ENCODE data around the gene MPRIP. TPM values are rescaled to one million over a fixed set of nuclear protein-coding genes. Genes with fewer than 3 reads are reported as not detected.
"Not testable (repeated sequence)": the region's sequence is repeated elsewhere in the genome, so short reads cannot be mapped to it uniquely, and the experiment has no call there.

MPRIP gene
- total RNA-seq, result 10 to 100 TPM; 39.0 to 97.6 (median 76.7) TPM
- long read RNA-seq, partial matches to known transcripts, result 2 of 2 reads
- long read RNA-seq, other reads (novel, unspliced or antisense), result 0 of 2 reads

GRCh38 chr17:17042384-17042736 is at the start of gene MPRIP:
Gene MPRIP, plus strand, starts transcription at chr17:17042457. Its CDS starts 392 bp downstream, at chr17:17042849.
- no peak for ATAC-seq
- Histone ChIP-seq H3K36me3 (no peaks in the 10 kb centered on the region), H3K4me1 (peaks cover 0 to 51% (median 15%) of the 10 kb centered on the region in 4 donors), H3K4me3 (peak within 1 kb of the TSS; percentile 66 to 67 (median 66)), H3K9me3 (no peaks in the 10 kb centered on the region), H3K27me3 (no peaks in the 10 kb centered on the region), H3K27ac (peak within 1 kb of the TSS; percentile 13 to 82 (median 74))
- TF ChIP-seq CTCF (IDR thresholded peaks at IDR 0.05) (no peak), POLR2A (IDR thresholded peaks at IDR 0.05) (no peak)
- no peak for DNase-seq
- WGBS (ENCODE audit: insufficient coverage, low coverage, low lambda C conversion rate, missing lambda C conversion rate), result under 1% methylated on average over 19 of the region's 67 CpGs
- intact Hi-C loops (cut with DNase I), result no loop called here

- Histone ChIP-seq H3K4me1 (no peaks in the 10 kb centered on the region), H3K27ac (no peak overlapping the region), H3K9me3 (no peaks in the 10 kb centered on the region), H3K36me3 (no peaks in the 10 kb centered on the region), H3K4me3 (no peak overlapping the region), H3K27me3 (no peaks in the 10 kb centered on the region)
- ATAC-seq (no peak), DNase-seq (no peak)
- intact Hi-C loops (cut with DNase I), result loop anchor here in 1 of 2 donors (10.0 kb wide), 1 partner anchor 310 kb away; the partner anchor contains the start of gene NT5M
- WGBS (ENCODE audit: insufficient coverage, low coverage, low lambda C conversion rate, missing lambda C conversion rate), result 90% methylated on average over 2 of the region's 2 CpGs
- TF ChIP-seq POLR2A (IDR thresholded peaks at IDR 0.05) (no peak), CTCF (IDR thresholded peaks at IDR 0.05) (no peak)
These were observed 47.6 kb upstream of the MPRIP start for GRCh38 chr17:16994631-16995030.

- no peaks in the 10 kb centered on the region for H3K36me3 ChIP-seq
- no peak for TF ChIP-seq POLR2A (IDR thresholded peaks at IDR 0.05)
- TF ChIP-seq CTCF (IDR thresholded peaks at IDR 0.05), result no peak
- ATAC-seq (no peak), DNase-seq (no peak)
- H3K27me3 ChIP-seq, result no peaks in the 10 kb centered on the region
- WGBS (ENCODE audit: insufficient coverage, low coverage, low lambda C conversion rate, missing lambda C conversion rate), result 78% methylated on average over 7 of the region's 7 CpGs
- intact Hi-C loops (cut with DNase I), result loop anchor here in 1 of 2 donors (10.0 kb wide), 1 partner anchor 309 kb away; the partner anchor contains the start of gene NT5M
- no peaks in the 10 kb centered on the region for H3K9me3 ChIP-seq
- no peak overlapping the region for H3K4me3 ChIP-seq
- no peak overlapping the region for H3K27ac ChIP-seq
- H3K4me1 ChIP-seq, result no peaks in the 10 kb centered on the region
These were observed 46.3 kb upstream of the MPRIP start for GRCh38 chr17:16995930-16996329.

GRCh38 chr17:16996726-16997125 is 45.5 kb upstream of the MPRIP start:
- H3K27me3 ChIP-seq, H3K9me3 ChIP-seq, H3K4me3 ChIP-seq, DNase-seq, H3K4me1 ChIP-seq, H3K36me3 ChIP-seq, ATAC-seq, H3K27ac ChIP-seq: not testable (repeated sequence)
- intact Hi-C loops (cut with DNase I), result loop anchor here in 1 of 2 donors (10.0 kb wide), 1 partner anchor 308 kb away; the partner anchor contains the start of gene NT5M
- 53% methylated on average over 3 of the region's 11 CpGs for WGBS (ENCODE audit: insufficient coverage, low coverage, low lambda C conversion rate, missing lambda C conversion rate)

GRCh38 chr17:16997514-16998429 is 44.5 kb upstream of the MPRIP start:
- no peaks in the 10 kb centered on the region for H3K27me3 ChIP-seq
- 100% methylated on average over 2 of the region's 14 CpGs for WGBS (ENCODE audit: insufficient coverage, low coverage, low lambda C conversion rate, missing lambda C conversion rate)
- peaks cover 0 to 12% (median 4%) of the 10 kb centered on the region in 4 donors for H3K4me1 ChIP-seq
- intact Hi-C loops (cut with DNase I), result loop anchor here in 1 of 2 donors (10.0 kb wide), 1 partner anchor 307 kb away; the partner anchor contains the start of gene NT5M
- H3K36me3 ChIP-seq, result no peaks in the 10 kb centered on the region
- no peaks in the 10 kb centered on the region for H3K9me3 ChIP-seq
- H3K27ac ChIP-seq, result no peak overlapping the region
- DNase-seq (peak in 1 of 3 donors; percentile 69), ATAC-seq (peak in 1 of 4 donors; percentile 75)
- TF ChIP-seq CTCF (IDR thresholded peaks at IDR 0.05), result no peak
- no peak for TF ChIP-seq POLR2A (IDR thresholded peaks at IDR 0.05)
- H3K4me3 ChIP-seq, result no peak overlapping the region
